ENCODE measurements around the gene XBP1.

- no peak for TF ChIP-seq CTCF (conservative IDR thresholded peaks at IDR 0.05; ENCODE audit: low read depth in 2 of 2)
- TF ChIP-seq POLR2AphosphoS5 (IDR thresholded peaks at IDR 0.05; ENCODE audit: low read depth) = no peak
- TF ChIP-seq EZH2 (IDR thresholded peaks at IDR 0.05; ENCODE audit: low read depth, unreplicated experiment) = no peak
Measured at GRCh38 chr22:28780296-28780695, 20.1 kb downstream of the XBP1 start.
